GM21515 (cell line): Measurements from ENCODE around the gene CDH4.

Experiments
- ATAC-seq: cut with Tn5 transposase; IDR thresholded peaks from one replicate; pipeline ENCODE4 v1.9.1; 2021; ENCODE audit not compliant: unreplicated experiment

Gene CDH4

DNA sequence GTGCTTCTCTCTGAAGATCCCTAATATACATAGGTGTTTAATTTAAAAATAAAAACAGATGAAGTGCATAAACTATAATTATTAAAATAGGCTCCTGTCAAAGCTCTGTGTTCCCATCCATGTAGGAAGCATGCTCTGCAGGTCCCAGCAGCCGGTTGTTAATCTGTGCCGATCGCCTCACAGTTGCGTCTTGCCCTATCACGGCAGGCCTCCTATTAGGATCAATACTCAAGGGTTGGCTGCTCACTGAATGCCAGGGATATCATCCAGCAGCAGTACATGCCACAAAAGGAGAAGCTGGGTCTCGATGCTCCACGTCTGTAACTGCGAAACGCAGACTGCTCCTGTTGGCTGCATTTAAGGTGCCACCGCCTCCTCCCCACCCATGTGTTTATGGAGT, 369.8 kb downstream of the CDH4 start:
- ATAC-seq: no peak

DNA sequence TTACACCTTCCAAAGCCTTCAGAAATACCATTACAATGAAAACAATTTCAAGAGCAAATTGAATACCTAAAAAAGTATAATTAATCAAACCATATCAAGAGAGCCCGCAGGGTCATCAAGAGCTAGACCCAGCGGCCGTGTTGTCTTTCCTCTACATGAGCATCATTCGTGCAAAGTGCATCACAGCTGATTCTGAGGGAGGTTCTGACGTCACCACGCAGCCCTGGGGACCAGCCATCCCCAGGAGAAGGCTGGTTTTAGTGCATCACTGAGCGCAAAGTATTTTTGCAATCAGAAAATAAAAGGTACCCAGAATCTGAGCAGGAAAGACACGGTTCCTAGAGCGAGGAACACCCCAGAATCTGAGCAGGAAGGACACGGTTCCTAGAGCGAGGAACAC, 371.4 kb downstream of the CDH4 start:
- ATAC-seq: no peak

DNA sequence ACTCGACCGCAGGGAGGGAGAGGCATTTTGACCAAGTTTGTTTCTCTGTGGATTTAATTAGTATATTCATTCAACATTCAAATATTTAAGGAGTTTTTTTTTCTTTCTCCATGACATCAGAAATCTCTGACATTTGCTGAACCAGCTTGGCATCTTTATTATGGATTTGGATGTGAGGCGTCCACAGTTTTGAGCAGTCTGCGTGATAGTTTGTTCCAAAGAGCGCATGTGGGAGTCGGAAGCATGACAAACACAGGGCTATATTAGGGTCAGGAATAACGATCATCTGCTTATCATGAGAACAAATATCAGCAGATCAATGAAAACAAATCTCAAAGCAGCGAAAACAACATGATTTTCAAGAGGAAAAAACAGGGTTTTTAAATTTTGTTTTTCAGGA, 373.2 kb downstream of the CDH4 start:
- ATAC-seq: no peak

DNA sequence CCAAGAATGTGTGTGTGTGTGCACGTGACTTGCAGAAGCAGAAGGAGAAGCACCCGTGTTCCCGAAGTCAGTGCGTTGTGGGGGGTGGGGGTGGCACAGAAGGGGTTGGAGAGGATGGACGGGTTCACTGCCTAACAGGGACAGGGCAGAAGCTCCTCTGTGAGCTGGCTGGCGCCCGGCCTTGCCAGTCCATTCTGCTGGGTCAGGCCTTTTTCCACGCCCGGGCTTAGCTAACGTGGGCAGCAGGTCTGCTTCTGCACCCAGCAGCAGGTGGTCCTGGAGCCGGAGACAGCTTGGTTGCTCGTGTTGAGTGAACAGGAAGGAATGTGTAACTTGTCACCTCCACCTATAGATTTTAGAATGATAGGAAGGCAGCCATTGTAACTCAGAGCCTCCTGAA, 374.4 kb downstream of the CDH4 start:
- no peak for ATAC-seq

DNA sequence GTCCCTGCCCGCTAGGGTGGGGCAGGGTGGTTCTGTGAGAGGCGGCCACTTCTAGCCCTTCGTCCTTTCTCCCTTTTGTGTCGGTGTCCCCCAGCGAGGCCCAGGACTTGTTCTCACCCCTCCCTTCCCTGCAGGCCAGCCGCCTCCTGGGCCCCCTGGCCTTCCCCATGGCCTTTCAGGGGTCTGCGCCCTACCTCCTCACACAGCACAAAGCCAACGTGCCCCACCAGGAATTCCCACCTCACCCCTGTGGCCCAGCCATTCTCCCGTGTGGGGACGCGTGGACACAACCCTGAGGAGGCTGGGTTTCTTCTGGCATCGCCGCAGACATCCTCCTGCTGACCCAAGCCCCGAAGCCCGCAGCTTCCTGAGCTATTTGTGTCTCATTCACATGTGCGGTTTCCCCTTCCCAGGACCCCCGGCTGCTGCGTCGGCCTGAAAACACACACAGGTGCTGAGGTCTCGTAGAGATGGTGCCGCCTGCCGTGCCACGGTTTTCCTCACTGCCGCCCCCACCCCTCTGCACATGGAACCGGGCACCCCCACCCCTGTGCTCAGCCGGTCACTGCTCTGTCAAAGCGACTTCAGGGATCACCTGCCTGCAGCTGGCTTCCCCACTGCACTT, 375.8 kb downstream of the CDH4 start:
- no peak for ATAC-seq

DNA sequence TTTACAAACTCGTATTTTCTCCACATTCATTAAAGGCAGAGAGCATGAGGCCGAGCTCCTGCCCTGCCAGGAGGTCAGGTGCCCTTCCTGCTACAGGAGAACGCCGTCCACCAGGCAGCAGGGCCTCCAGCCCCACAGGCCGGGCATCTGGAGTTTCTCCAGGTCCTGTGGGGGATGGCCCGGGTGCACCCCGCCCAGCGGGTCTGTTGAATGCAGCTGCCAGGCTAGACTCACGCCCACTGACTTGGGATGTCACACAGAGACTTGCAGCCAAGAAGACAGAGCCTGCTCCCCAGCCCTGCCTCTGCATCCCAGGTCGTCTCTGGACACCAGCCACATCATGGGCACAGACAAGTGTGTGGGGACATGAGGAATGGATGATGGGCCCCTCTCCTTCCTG, 376.4 kb downstream of the CDH4 start:
- ATAC-seq: no peak

DNA sequence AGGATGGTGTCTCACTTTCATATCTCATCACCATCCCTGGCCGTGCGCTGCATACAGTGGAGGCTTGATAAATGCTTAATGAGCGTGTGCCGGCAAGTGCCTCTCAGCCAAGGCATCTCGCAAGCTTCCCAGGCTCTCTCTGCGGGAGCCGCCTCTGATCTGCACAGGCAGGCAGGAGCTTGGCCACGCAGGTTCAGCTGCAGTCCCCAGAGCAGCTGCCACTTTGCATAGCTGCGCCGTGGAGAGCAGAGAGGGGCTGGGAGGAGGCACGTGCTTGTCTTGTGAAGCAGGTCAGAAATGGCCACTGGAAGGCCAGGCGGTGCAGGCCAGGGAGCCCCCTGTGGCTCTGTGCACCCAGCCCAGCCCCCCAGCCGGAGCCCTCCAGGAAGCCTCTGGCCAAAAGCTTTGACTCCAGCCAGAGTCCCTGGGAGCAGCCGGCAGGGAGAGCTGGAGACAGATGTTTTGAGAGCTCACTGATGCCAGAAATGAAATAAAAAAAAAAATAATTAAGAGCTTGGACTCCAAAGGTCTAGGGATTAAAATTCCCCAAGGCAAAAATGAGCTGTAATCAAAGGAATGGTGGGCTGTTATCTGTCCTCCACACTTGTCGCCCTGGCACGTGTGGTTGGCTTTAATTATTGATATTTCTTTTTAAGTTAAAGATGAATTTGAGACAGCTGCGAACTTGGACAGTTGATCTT, 377.0 kb downstream of the CDH4 start:
- no peak for ATAC-seq

DNA sequence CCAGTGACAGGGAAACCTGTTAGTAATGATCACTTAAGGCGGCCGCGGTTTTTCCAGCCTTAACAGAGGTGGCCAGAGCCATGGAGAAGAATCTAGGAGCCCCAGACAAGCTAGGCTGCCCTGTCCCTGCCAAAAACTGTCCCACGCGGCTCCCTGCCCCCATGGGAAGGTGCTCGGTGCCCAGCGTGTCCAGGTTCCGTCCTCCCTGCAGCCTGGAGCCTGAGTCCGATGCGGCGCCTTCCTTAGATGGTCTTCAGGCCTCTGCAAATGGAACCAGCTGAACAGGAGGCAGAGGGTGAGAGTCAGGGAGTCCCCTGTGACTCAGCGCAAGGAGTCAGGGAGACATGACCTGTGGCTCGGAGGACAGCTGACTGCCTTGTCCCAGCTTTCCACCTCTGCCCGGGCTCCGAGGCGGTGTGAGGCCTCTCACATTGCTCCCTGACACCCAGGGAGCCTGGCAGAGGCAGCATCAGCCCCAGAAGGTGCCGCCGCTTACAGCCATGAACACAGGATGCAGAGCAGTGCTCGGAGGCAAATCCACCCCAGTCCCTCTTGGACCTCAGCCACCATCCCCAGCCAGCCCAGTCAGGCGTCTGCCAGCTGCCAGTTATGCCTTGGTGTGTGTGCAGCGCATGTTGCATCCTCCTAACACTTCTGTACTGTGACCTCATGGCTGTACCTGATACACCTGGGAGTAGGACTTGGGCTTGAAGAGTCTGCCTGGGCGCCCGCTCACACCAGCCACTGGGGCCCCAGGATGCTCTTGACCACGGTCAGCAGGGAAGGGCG, 377.7 kb downstream of the CDH4 start:
- no peak for ATAC-seq

DNA sequence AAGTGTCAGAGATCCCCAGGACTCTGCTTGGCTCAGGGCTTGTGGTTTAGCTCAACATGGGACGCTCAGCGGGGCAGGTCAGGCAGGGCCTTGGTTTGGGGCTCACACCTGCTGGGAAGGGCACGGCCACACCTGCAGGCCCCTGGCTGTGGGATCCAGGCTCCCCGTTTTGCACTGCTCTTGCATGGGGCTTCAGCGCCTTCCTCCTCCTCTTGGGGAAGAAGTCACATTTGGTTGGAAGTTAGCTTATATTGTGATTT, 378.3 kb downstream of the CDH4 start:
- no peak for ATAC-seq

DNA sequence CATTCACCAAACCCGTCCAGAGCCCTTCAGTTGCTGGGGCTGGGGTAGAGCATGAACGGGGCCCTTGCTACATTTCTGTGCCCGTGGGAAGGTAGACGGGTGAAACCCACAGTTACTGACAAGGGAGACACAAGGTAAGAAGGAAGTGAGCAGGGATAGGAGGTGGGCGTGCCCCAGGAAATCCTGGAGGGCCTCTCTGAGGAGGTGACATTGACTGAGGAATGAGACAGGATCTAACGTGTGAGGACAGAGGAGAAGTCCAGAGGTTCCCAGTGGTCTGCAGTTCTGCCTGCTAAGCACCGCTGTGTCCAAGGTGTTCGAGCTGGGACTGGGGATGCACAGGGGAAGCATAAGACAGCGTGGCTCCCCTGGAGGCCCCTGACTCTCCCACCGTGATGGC, 378.8 kb downstream of the CDH4 start:
- no peak for ATAC-seq

DNA sequence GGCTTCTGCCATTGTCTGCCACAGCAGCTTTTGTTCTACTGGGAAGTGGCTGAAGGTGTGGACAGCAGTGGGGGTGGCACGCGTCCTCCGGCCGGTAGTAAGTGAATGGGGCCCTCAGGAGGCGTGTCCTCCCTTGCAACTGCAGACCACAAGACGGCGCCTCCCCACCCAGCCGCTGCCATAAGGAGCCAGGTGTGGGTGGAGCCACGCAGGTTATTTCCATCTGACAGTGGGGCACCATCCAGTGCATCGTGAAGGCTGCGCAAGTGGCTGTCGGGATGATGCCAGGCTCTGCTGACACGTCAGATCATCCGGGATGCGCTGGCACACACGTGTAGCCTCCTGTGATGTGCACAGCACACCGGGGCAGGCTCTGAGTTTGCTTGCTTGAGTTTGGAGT, 379.7 kb downstream of the CDH4 start:
- ATAC-seq: no peak

DNA sequence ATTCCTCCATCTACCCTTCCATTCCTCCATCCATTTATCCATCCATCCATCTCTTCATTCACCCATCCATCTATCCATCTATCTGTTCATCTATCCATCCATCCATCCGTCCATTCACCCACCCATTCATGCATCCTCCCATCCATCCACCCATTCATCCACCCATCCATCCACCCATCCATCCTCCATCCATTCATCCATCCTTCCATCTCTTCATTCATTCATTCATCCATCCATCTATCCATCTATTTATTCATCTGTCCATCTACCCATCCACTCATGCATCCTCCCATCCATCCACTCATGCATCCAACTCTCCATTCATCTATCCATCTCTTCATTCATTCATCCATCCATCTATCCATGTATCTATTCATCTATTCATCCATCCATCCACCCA, 380.9 kb downstream of the CDH4 start:
- ATAC-seq: no peak

DNA sequence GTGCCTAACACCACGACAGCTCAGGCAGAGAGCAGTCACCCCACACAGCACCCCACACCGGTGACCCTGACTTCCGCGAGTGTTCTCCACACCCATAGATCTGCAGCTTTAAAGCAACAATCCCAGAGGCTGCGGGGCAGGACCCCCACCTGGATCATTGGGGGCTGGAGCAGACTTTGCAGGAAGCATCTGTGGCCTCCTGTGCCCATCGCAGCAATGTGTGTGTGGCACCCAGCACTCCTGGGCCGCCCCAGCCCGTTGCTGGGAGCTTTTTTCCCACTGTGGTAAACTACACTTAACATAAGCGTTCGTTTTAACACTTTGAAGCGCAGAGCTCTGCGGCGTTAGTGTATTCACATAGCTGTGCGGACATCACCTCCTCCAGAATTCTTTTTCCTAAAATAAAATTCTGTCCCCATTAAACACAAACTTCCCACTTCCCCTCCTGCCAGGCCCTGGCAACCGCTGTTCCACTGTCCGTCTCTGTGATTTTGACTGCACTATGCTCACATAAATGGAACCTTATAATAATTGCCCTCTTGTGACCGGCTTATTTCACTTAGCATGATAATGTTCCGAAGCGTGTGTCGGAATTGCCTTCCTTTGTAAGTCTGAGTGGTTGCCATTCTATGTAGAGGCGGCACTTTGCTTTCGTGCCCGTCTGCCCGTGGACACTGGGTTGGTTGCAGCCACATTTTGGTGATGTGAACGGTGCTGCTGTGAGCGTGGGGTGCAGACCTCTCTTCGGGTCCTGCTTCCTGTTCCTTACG, 382.5 kb downstream of the CDH4 start:
- ATAC-seq: no peak

DNA sequence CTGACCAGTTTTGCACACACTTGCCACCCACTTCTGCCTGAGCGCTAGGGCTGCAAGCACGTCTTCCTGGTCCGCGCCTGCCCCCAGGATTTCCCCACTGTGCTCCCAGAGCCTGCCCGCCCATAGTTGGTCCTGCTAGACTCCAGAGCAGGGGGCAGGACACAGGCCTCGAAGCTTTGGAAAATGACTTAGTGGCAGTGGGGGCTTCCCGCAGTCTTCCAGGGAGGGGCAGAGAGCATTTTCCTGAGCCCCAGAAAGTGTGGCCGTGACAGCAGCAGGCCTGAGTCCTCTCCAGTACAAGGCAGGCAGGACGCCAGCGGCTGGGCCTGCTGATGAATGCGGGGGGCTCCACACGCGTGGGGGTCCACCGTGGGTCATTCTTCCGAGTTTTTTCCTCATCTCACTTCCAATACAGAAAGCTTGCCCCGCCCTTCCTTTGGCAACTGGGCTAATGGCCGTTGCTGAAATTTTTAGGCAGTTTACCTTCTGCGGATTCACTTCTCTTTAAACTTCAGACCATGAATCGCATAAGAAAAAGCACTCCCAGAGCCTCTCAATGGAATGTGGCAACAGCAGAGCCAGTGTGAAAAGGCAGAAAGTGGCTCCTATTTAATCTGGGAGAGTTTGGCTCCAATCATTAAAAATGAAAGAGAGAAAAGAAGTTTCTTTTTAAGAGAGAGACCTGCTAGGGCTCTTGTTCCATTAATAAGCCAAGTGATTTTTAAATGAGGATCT, 383.8 kb downstream of the CDH4 start:
- ATAC-seq: no peak

DNA sequence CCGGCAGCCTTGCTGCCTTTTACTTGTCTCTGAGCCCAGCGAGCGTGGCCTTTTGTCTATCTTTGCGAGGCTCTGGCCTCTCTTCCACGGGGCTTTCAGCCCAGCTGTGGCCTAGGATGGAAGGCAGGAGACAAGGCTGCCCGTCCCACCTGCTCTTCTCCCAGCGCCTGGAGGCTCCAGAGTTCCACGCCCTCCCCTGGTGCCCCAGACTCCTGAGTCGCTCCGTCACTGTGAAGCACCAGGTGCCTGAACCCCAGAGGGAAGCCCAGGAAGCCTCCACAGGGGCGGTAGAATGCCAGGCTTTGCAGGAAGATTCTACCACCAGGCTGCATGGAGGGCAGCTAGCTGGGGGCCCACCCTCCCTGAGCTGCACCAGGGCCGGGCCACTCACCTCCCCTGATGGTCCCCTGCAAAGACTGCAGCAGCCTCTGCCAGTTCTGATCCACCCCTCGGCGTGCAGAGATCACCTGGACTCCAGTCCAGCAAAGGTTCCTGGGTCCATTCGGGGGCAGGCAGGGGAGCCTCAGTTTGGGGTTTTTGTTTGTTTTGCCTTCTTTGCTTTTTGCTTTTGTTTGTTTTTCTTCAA, 384.6 kb downstream of the CDH4 start:
- ATAC-seq: no peak

DNA sequence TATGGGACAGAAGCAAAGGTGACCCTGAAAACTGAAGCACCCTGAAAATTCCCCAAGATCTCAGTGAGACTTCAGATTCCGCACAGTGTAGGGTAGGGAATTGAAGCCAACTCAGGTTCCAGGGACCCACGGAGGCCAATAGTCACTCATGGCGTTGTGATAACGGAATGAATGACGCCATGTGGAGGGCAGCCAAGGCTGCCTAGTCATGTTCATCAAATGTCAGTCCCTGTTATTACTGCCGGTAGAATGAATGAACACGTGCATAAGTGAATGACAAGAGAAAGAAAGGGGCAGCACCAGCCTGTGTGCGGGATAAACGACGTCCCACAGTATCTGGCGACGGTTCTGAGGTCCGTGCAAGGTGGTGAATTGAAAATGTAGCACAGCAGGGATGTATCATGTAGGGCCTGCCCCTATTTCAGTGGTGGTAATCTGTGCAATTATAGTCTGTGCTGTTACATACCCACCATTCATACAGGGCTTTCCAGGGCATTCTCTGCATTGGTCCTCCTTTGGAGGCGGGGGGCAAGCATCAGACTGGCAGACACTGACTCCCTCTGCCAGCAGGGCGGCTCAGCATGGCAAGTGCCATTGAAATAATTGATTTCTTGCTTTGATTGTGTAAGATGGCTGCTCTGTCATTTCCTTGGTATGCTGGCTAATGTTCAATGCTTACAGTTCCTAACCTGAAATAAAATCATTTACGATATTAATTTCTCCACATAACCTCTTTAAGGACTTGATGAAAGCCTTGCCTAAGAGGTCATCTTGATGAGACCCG, 386.9 kb downstream of the CDH4 start:
- no peak for ATAC-seq

DNA sequence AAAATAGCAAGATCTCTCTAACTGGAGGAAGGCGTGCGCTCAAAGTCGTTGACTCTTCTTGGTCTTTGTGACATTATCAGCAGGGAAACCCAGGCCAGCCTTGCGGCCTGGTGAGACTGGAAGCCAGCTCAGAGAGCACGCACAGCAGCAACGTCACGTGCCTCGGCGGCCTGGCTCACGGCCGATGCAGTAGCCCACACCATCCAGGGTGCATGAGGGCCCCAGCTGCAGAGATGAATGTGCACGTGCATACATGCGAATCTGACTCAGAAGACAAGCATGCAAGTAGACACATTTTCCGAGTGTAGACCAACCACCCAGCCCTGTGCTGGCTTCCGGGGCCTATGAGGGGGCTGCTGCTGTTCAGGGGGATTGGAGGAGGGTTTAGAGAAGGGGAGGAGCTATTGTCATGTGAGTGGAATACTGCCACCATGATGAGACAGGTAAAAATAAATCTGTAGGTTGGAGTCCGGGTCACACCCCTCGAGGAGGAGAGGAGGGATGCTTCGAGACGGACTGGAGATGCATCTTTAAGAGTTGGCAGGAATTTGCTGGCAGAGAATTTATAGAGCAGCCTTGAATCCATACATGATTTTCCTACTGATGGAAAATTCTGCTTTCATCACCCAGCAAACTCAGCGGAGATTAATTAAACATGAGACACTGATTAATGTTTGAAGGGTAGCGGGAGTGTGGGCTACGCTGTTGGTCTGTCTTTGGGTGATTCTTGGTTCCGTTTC, 388.2 kb downstream of the CDH4 start:
- ATAC-seq: no peak

DNA sequence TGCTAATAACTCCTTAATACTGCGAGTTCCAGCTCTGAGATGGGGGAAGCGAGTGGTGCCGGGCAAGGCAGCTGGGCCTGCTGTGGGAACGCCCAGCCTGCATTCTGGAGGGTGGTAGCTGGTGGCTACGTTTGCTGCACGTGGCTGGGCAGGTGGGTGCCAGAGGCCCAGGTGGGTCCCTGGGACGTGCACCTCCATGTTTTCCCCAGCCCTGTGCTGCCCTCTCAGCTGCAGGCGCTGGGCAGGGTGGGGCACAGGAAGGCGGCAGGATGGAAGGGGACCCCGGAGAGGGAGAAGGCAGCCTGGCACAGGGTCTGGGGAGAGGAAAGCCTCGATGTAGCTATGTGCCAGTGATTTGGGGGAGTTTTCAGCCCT, 388.8 kb downstream of the CDH4 start:
- no peak for ATAC-seq

DNA sequence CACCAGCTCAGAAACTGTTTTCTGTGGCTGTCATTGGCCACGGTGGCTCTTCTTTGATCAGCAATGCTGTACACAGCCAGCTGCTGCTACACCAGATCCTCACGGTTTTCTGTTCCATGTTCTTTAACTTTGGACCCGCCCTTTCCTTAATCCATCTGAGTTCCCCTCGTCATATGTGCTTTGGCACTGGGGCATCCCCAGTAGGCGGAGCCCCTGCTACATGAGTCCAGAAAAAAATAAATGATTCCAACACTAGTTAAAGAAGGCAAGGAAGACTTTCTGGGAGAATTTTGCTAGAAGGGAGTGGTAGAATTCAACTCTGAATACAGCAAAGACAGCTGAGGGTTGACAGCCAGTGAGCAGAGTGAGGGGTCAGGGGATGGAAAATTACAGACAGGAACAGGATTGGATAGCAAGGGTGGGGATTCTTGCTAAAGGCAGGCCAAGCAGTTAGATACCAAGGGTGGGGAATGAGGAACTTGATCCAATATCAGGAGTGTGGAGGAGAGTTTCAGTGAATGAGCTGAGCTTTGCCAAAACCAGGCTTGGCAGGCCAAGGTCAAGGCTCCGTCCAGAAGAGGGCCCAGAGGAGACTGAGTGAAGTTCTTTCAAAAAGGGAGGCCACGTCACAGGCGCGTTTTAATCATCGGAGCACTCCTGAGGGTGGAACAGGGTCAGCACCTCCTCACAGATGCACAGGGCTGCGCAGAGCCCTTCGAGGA, 391.8 kb downstream of the CDH4 start:
- no peak for ATAC-seq
